Measurements from ENCODE around the gene ZNF574.

DNA sequence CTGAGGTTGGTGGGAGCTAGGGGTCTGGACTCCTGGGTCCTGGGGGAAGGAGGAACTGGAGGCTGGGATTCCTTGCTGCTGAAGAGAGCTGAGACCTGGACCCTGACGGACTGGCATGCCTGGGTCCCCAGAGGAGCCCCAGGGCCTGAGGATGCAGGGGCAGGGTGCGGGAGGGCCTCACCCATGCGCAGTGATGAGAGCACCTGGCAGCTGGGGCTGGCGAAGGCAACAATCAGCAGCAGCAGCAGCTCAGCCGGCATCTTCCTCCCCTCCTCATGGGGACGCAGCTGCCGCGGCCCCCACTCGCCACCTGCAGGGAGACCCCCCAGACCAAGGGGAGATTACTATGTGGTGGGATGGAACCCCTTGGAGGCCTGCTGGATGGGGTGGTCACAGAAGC is 10.5 kb upstream of the ZNF574 start:
- TF ChIP-seq, protein P1, sequence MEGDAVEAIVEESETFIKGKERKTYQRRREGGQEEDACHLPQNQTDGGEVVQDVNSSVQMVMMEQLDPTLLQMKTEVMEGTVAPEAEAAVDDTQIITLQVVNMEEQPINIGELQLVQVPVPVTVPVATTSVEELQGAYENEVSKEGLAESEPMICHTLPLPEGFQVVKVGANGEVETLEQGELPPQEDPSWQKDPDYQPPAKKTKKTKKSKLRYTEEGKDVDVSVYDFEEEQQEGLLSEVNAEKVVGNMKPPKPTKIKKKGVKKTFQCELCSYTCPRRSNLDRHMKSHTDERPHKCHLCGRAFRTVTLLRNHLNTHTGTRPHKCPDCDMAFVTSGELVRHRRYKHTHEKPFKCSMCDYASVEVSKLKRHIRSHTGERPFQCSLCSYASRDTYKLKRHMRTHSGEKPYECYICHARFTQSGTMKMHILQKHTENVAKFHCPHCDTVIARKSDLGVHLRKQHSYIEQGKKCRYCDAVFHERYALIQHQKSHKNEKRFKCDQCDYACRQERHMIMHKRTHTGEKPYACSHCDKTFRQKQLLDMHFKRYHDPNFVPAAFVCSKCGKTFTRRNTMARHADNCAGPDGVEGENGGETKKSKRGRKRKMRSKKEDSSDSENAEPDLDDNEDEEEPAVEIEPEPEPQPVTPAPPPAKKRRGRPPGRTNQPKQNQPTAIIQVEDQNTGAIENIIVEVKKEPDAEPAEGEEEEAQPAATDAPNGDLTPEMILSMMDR (IDR thresholded peaks at IDR 0.05) = no peak
- TF ChIP-seq POLR2A (IDR thresholded peaks at IDR 0.05) = no peak

All from prostate gland (tissue), 2 donors.